ENCODE measurements around the gene CEP162. TPM values are rescaled to one million over a fixed set of nuclear protein-coding genes. Genes with fewer than 3 reads are reported as not detected.
"Not testable (repeated sequence)": the region's sequence is repeated elsewhere in the genome, so short reads cannot be mapped to it uniquely, and the experiment has no call there.

Gene CEP162
- total and polyA plus RNA-seq, 2 of the 8 experiments (the other 6 are each of a cell fraction or from before 2014, with no cell fraction given) = 1.3 to 10.6 TPM

DNA sequence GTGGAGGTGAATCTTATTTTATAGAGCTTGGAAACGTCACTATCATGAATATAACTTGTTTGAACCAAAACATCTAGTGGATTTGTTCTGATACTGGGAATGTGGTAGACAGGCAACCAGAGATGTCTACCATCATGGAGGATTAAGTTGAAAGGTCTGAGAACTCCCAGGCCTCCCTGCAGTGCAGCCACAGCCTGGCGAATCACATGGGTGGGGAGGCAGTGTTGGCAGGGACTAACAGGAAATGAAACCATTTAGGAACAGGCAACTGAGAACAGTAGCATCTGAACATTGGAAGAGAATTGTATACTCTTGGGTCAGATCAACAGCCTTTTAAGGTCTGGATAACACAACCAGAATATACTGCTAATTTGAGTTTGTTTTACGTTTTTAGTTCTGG is 22.3 kb upstream of the CEP162 start (continued):
- TF ChIP-seq RFX5 (IDR thresholded peaks at IDR 0.05; ENCODE audit: borderline replicate concordance, low read depth, low read length) = no peak

DNA sequence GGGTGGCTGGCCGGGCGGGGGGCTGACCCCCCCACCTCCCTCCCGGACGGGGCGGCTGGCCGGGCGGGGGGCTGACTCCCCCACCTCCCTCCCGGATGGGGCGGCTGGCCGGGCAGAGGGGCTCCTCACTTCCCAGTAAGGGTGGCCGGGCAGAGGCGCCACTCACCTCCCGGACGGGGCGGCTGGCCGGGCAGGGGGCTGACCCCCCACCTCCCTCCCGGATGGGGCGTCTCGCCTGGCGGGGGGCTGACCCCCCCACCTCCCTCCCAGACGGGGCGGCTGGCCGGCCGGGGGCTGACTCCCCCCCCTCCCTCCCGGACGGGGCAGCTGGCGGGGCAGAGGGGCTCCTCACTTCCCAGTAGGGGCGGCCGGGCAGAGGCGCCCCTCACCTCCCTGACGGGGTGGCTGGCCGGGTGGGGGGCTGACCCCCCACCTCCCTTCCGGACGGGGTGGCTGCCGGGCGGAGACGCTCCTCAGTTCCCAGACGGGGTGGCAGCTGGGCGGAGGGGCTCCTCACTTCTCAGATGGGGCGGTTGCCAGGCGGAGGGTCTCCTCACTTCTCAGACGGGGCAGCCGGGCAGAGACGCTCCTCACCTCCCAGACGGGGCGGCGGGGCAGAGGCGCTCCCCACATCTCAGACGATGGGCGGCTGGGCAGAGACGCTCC is 17.1 kb upstream of the CEP162 start:
- H2BK15ac ChIP-seq (ENCODE audit: low read length); H2BK120ac ChIP-seq (replicated peaks; ENCODE audit: low read depth, low read length); H2AFZ ChIP-seq (ENCODE audit: low read length); H3K27ac ChIP-seq (ENCODE audit: low read depth, low read length); H3K18ac ChIP-seq (ENCODE audit: extremely low read depth, low read length); H3K56ac ChIP-seq (replicated peaks; ENCODE audit: insufficient read length, low read depth, low read length); H3K4me2 ChIP-seq (ENCODE audit: insufficient read depth in 1 of 2, low read depth in 2 of 2, low read length in 2 of 2); H3K79me2 ChIP-seq (ENCODE audit: control insufficient read depth in 1 of 2, insufficient read depth in 2 of 2, low read length in 2 of 2); H3K23ac ChIP-seq (ENCODE audit: insufficient read length); H3K4ac ChIP-seq (replicated peaks; ENCODE audit: insufficient read length, low read depth, low read length); H3K4me3 ChIP-seq (ENCODE audit: extremely low read depth in 1 of 4, insufficient read depth in 2 of 4, low read depth in 3 of 4, low read length in 4 of 4); H3K36me3 ChIP-seq (ENCODE audit: control insufficient read depth in 2 of 4, insufficient read depth in 4 of 4, low read length in 3 of 4); H3K14ac ChIP-seq (ENCODE audit: insufficient read length); DNase-seq (ENCODE audit: low read depth in 1 of 2, low spot score in 2 of 2); H4K20me1 ChIP-seq (replicated peaks in 1 of 2; ENCODE audit: control insufficient read depth in 1 of 2, insufficient read depth in 2 of 2, low read length in 2 of 2); H4K91ac ChIP-seq (replicated peaks; ENCODE audit: insufficient read length, low read length); H3K4me1 ChIP-seq (replicated peaks in 1 of 4; ENCODE audit: control insufficient read depth in 3 of 4, insufficient read depth in 4 of 4, low read length in 3 of 4); FAIRE-seq; H3K79me1 ChIP-seq (ENCODE audit: low read depth, low read length); H2BK5ac ChIP-seq (ENCODE audit: low read depth, low read length); H2AK5ac ChIP-seq (ENCODE audit: low read depth, low read length); H2BK12ac ChIP-seq (ENCODE audit: low read depth, low read length); H3K27me3 ChIP-seq (replicated peaks in 1 of 4; ENCODE audit: control insufficient read depth in 3 of 4, extremely low read depth in 1 of 4, insufficient read depth in 3 of 4, low read length in 3 of 4); H4K5ac ChIP-seq (ENCODE audit: insufficient read length, low read depth, low read length); H3K9me3 ChIP-seq (ENCODE audit: insufficient read depth in 2 of 2, low read depth in 1 of 2, low read length in 1 of 2); POLR2A ChIA-PET (ENCODE audit: partially characterized antibody); H3K23me2 ChIP-seq (ENCODE audit: low read depth, low read length); H3K9ac ChIP-seq (replicated peaks in 1 of 4; ENCODE audit: extremely low read depth in 1 of 4, low read depth in 3 of 4, low read length in 3 of 4); H4K8ac ChIP-seq (ENCODE audit: extremely low read depth, insufficient read depth, low read length); CTCF ChIA-PET (ENCODE audit: partially characterized antibody); H2BK20ac ChIP-seq (ENCODE audit: low read length): not testable (repeated sequence)
- WGBS, 2 experiments (ENCODE audit: extremely low coverage in 1 of 2, insufficient coverage in 1 of 2, insufficient read length in 1 of 2, insufficient replicate concordance in 2 of 2, low coverage in 1 of 2, low lambda C conversion rate in 2 of 2, missing lambda C conversion rate in 1 of 2) = 100% methylated on average over 7 of the region's 51 CpGs; no CpG with 5 or more reads in 1 of the 2 experiments

All from H1 (cell line).